Suprapubic skin (tissue), 4 donors: ENCODE results near the gene PDE6B. TPM values are rescaled to one million over a fixed set of nuclear protein-coding genes. Genes with fewer than 3 reads are reported as not detected.
A peak's percentile ranks its signal among the peaks of the same experiment; 100 is the strongest.
"Not testable (repeated sequence)": the region's sequence is repeated elsewhere in the genome, so short reads cannot be mapped to it uniquely, and the experiment has no call there.

Experiments used
- DNase-seq, 2 donors: peaks; one replicate each; pipeline ENCODE4 v3.0.0-alpha.2; 2019; ENCODE audit warnings: low spot score in 2 of 2
- H3K27ac ChIP-seq: fragments of 200-600 bp; sonication (generic); one replicate; pipeline ENCODE4 v1.5.1; 2019
- H3K27me3 ChIP-seq: fragments of 200-600 bp; sonication (generic); one replicate; pipeline ENCODE4 v1.5.1; 2019
- H3K36me3 ChIP-seq: fragments of 200-600 bp; sonication (generic); one replicate; pipeline ENCODE4 v1.5.1; 2019
- H3K4me1 ChIP-seq: fragments of 200-600 bp; sonication (generic); one replicate; pipeline ENCODE4 v1.5.1; 2019
- H3K4me3 ChIP-seq: fragments of 200-600 bp; sonication (generic); one replicate; pipeline ENCODE4 v1.5.1; 2019; ENCODE audit warnings: mild to moderate bottlenecking
- H3K9me3 ChIP-seq: fragments of 200-600 bp; sonication (generic); one replicate; pipeline ENCODE4 v1.5.1; 2019
- CTCF ChIP-seq, 2 donors: fragments of 200-600 bp in 1 of 2; fragments of 450-650 bp in 1 of 2; sonication (generic) in 1 of 2; IDR thresholded peaks; one replicate each; pipeline ENCODE4 v1.5.1; 2016 to 2019; ENCODE audit warnings: antibody characterized with exemption in 2 of 2, mild to moderate bottlenecking in 1 of 2, moderate library complexity in 1 of 2
- EP300 ChIP-seq: sonication (generic); formaldehyde crosslinking; IDR thresholded peaks from one replicate; pipeline ENCODE4 v1.6.1; 2017; ENCODE audit warnings: antibody characterized with exemption
- POLR2A ChIP-seq, 2 donors: fragments of 450-650 bp; IDR thresholded peaks; one replicate each; pipeline ENCODE4 v1.6.1; 2017; ENCODE audit warnings: antibody characterized with exemption in 2 of 2, mild to moderate bottlenecking in 2 of 2, moderate library complexity in 2 of 2
- POLR2AphosphoS5 ChIP-seq, 3 donors: sonication (generic); formaldehyde crosslinking; IDR thresholded peaks; one replicate each; pipeline ENCODE4 v1.6.1; 2017; ENCODE audit warnings: antibody characterized with exemption in 3 of 3
- WGBS: methylation state at CpG from one replicate; pipeline ENCODE4 v1.1.5; 2018; 5-methylcytosine and 5-hydroxymethylcytosine counted together
- total RNA-seq, 4 donors: library from RNA; depleted of rRNA; stranded (reverse); fragments of >200 nt; gene quantifications; one replicate each; pipeline ENCODE4 v1.1.0, GENCODE V29; 2016

The PDE6B gene
- total RNA-seq, 4 donors from 2014 or later = 0.95 to 9.5 TPM; not detected in 2

DNA sequence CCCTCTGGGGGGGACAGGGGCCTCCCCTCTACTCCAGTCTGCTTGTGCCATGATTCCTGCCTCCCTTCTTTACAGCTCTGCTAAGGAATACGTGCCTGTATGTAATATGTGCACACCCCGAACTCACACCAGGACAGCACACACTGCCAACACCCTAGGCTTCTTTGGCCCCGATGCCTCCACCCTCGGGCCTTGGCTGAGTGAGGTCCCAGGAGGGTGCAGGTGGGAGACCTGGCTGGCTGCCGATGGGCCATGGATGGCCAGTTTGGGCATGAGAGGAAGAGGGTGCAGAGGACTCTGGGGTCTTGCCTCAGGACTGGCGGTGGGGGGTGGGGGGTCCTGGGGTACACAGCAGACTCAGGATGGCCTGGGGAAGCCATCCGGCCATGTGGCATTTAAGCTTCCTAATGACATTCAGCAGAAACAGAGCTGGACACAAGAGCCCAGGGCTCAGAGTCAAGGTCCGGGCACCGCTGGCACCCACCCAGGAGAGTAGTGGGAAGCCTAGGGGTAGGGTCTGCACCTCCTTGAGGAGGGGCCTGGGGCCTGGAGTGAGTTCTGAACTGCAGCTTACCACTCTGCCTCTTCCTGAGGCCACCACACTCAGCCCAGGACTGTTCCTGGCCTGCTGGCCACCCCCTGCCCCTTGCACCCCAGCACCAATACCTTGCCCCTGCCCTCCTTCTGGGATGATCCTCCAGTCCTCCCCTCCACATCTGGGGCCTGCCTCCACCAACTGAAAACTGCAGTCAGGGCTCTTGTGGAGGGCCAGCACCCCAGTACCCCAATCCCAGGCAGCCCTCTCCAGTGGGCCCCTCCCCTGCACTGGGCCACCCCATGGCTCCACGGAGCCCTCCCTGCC is 78.2 kb downstream of the PDE6B start:
- WGBS = 77% methylated on average over 5 of the region's 10 CpGs
- Histone ChIP-seq H3K4me1 (peaks cover 50% of the 10 kb centered on the region), H3K27me3 (no peaks in the 10 kb centered on the region), H3K4me3 (no peak overlapping the region), H3K9me3 (no peaks in the 10 kb centered on the region), H3K36me3 (no peaks in the 10 kb centered on the region), H3K27ac (no peak overlapping the region)
- no peak for DNase-seq
- no peak for TF ChIP-seq EP300
- no peak for TF ChIP-seq POLR2A (IDR thresholded peaks at IDR 0.05)
- TF ChIP-seq CTCF (IDR thresholded peaks at IDR 0.05) = no peak
- TF ChIP-seq POLR2AphosphoS5 (IDR thresholded peaks at IDR 0.05) = no peak

- Histone ChIP-seq H3K9me3 (no peaks in the 10 kb centered on the region), H3K27ac (no peak overlapping the region), H3K4me3 (peak overlapping the region; percentile 96), H3K27me3 (no peaks in the 10 kb centered on the region), H3K4me1 (peaks cover 50% of the 10 kb centered on the region), H3K36me3 (no peaks in the 10 kb centered on the region)
- 92% methylated on average over 46 of the region's 46 CpGs for WGBS
- no peak for DNase-seq
- TF ChIP-seq CTCF (IDR thresholded peaks at IDR 0.05) (no peak), POLR2A (IDR thresholded peaks at IDR 0.05) (no peak), EP300 (no peak), POLR2AphosphoS5 (IDR thresholded peaks at IDR 0.05) (no peak)
Observed at GRCh38 chr4:704198-704891, 79.0 kb downstream of the PDE6B start.

- Histone ChIP-seq H3K27ac (no peak overlapping the region), H3K4me3 (peak overlapping the region; percentile 96), H3K36me3 (no peaks in the 10 kb centered on the region), H3K27me3 (no peaks in the 10 kb centered on the region), H3K4me1 (peaks cover 51% of the 10 kb centered on the region), H3K9me3 (no peaks in the 10 kb centered on the region)
- no peak for DNase-seq
- no peak for TF ChIP-seq POLR2AphosphoS5 (IDR thresholded peaks at IDR 0.05)
- TF ChIP-seq CTCF (IDR thresholded peaks at IDR 0.05) = no peak
- TF ChIP-seq EP300 = no peak
- no peak for TF ChIP-seq POLR2A (IDR thresholded peaks at IDR 0.05)
- 86% methylated on average over 1 of the region's 1 CpG for WGBS
Observed at GRCh38 chr4:704971-705277, 79.6 kb downstream of the PDE6B start.

GRCh38 chr4:705278-706082 is 80.1 kb downstream of the PDE6B start, which contains the start of gene PCGF3:
PCGF3 (plus strand) TSS chr4:705832; CDS start chr4:733681, 27,849 bp downstream.
- peak; percentile 98 for DNase-seq
- 10% methylated on average over 25 of the region's 82 CpGs for WGBS
- H3K4me1 ChIP-seq = peaks cover 57% of the 10 kb centered on the region
- no peaks in the 10 kb centered on the region for H3K27me3 ChIP-seq
- peak within 1 kb of the TSS; percentile 88 for H3K27ac ChIP-seq
- H3K4me3 ChIP-seq = peak within 1 kb of the TSS; percentile 96
- H3K9me3 ChIP-seq = no peaks in the 10 kb centered on the region
- TF ChIP-seq CTCF (IDR thresholded peaks at IDR 0.05) (no peak), POLR2A (IDR thresholded peaks at IDR 0.05) (peak in 1 of 2 donors; percentile 54)
- H3K36me3 ChIP-seq = no peaks in the 10 kb centered on the region

DNA sequence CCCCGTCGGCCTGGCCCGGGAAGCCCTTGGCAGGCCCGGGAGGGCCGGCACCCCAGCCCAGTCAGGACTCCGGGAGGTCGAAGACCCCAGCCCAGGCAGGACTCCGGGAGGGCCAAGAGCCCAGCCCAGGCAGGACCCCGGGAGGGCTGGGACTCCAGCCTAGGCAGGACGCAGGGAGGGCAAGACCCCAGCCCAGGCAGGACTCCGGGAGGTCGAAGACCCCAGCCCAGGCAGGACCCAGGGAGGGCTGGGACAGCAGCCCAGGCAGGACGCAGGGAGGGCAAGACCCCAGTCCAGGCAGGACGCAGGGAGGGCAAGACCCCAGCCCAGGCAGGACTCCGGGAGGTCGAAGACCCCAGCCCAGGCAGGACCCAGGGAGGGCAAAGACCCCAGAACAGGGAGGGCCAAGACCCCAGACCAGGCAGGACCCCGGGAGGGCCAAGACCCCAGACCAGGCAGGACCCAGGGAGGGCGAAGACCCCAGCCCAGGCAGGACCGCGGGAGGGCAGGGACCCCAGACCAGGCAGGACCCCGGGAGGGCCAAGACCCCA is 80.8 kb downstream of the PDE6B start:
- H3K27ac ChIP-seq = peak overlapping the region; percentile 88
- 9% methylated on average over 13 of the region's 21 CpGs for WGBS

More for the DNA sequence above, 80.8 kb downstream of the PDE6B start:
- H3K27me3 ChIP-seq, H3K36me3 ChIP-seq, H3K9me3 ChIP-seq, DNase-seq: not testable (repeated sequence)
- Histone ChIP-seq H3K4me3 (peak overlapping the region; percentile 96), H3K4me1 (peaks cover 61% of the 10 kb centered on the region)
